Esophagus muscularis mucosa (tissue), 4 donors: ENCODE measurements around the gene PICK1. TPM values are rescaled to one million over a fixed set of nuclear protein-coding genes. Genes with fewer than 3 reads are reported as not detected.
"Not testable (repeated sequence)": the region's sequence is repeated elsewhere in the genome, so short reads cannot be mapped to it uniquely, and the experiment has no call there.

ENCODE experiments used
- DNase-seq: peaks from one replicate; pipeline ENCODE4 v3.0.0-alpha.2; 2017; ENCODE audit errors: extremely low spot score
- H3K27ac ChIP-seq, 4 donors: fragments of 200-600 bp; sonication (generic); replicated peaks in 1 of 4; 1 replicate in 3 of 4; 2 replicates in 1 of 4; pipeline ENCODE4 v1.5.1; 2016 to 2019; ENCODE audit warnings: mild to moderate bottlenecking in 1 of 4
- H3K27me3 ChIP-seq, 4 donors: fragments of 200-600 bp; sonication (generic); one replicate each; pipeline versions ENCODE4 v1.5.1 to v1.6.0; 2016 to 2019
- H3K36me3 ChIP-seq, 4 donors: fragments of 200-600 bp; sonication (generic); one replicate each; pipeline ENCODE4 v1.5.1; 2016 to 2019
- H3K4me1 ChIP-seq, 4 donors: fragments of 200-600 bp; sonication (generic); one replicate each; pipeline ENCODE4 v1.5.1; 2016 to 2019
- H3K4me3 ChIP-seq, 4 donors: fragments of 200-600 bp; sonication (generic); 1 replicate in 2 of 4; 2 replicates in 2 of 4; pipeline ENCODE4 v1.5.1; 2016 to 2019; ENCODE audit warnings: mild to moderate bottlenecking in 4 of 4, moderate library complexity in 1 of 4
- H3K9me3 ChIP-seq, 4 donors: fragments of 200-600 bp; sonication (generic); 1 replicate in 3 of 4; 2 replicates in 1 of 4; pipeline ENCODE4 v1.5.1; 2016 to 2019
- EP300 ChIP-seq: sonication (generic); formaldehyde crosslinking; IDR thresholded peaks from one replicate; pipeline ENCODE4 v1.6.1; 2017; ENCODE audit warnings: antibody characterized with exemption
- POLR2A ChIP-seq: fragments of 450-650 bp; IDR thresholded peaks from one replicate; pipeline ENCODE4 v1.6.1; 2017; ENCODE audit warnings: antibody characterized with exemption, moderate library complexity, mild to moderate bottlenecking, low read depth
- POLR2AphosphoS5 ChIP-seq, 2 donors: sonication (generic); formaldehyde crosslinking; IDR thresholded peaks; one replicate each; pipeline ENCODE4 v1.6.1; 2017; ENCODE audit warnings: antibody characterized with exemption in 2 of 2
- WGBS: methylation state at CpG from one replicate; pipeline ENCODE4 v1.1.5; 2018; 5-methylcytosine and 5-hydroxymethylcytosine counted together
- intact Hi-C: fragments of 100-400 bp; cut with DNase I; formaldehyde crosslinking; loops from one replicate; pipeline ENCODE4 v1.15.1; 2023
- total RNA-seq, 4 donors: library from RNA; depleted of rRNA; stranded (reverse); fragments of >200 nt; gene quantifications; one replicate each; pipeline versions ENCODE4 v1.1.0 to v1.2.1, GENCODE V29; 2016
- TF ChIP-seq, protein P1 (sequence below), 3 experiments: fragments of 200-600 bp in 2 of 3; fragments of 450-650 bp in 1 of 3; sonication (generic) in 2 of 3; IDR thresholded peaks; one replicate each; pipeline ENCODE4 v1.5.1; 2017 to 2019; ENCODE audit warnings: antibody characterized with exemption in 3 of 3, mild to moderate bottlenecking in 2 of 3, moderate library complexity in 1 of 3

Gene PICK1
- total RNA-seq, 4 donors from 2014 or later = 23.3 to 36.1 (median 31.1) TPM

DNA sequence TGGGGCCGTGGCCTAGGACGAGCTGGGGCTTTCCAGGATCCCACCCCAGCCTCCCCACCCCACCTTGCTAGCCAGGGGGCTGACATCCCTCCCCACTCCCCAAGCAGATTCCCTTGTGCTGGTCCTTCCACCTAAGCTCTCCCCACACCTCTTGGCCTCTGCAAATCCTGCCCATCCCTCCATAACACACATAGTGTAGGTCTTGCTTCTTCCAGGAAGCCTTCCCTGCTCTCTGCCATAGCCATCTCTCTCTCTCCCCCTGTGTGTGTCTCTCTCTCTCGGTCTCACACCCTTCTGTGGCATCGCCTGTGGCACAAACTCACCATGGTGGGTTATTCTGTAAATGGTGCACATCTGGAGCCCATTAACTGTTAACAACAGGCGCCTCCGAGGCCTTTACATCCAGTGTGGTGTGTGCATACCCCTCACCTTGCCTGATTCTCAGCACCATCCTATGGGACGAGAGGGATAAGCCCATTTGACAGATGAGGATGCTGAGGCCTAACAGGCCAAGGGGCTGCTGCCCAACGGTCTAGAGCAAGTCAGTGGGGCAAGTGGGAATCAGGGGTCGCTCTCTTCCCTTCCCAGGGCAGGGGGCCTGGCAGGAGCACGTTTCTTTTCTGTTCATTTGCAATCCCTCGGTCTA, 22.2 kb upstream of the PICK1 start:
- TF ChIP-seq, protein P1, sequence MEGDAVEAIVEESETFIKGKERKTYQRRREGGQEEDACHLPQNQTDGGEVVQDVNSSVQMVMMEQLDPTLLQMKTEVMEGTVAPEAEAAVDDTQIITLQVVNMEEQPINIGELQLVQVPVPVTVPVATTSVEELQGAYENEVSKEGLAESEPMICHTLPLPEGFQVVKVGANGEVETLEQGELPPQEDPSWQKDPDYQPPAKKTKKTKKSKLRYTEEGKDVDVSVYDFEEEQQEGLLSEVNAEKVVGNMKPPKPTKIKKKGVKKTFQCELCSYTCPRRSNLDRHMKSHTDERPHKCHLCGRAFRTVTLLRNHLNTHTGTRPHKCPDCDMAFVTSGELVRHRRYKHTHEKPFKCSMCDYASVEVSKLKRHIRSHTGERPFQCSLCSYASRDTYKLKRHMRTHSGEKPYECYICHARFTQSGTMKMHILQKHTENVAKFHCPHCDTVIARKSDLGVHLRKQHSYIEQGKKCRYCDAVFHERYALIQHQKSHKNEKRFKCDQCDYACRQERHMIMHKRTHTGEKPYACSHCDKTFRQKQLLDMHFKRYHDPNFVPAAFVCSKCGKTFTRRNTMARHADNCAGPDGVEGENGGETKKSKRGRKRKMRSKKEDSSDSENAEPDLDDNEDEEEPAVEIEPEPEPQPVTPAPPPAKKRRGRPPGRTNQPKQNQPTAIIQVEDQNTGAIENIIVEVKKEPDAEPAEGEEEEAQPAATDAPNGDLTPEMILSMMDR (IDR thresholded peaks at IDR 0.05) = no peak
- no peak for TF ChIP-seq POLR2AphosphoS5 (IDR thresholded peaks at IDR 0.05)
- TF ChIP-seq EP300 = no peak
- no peak for TF ChIP-seq POLR2A
- intact Hi-C loops = no loop called here
- no peak overlapping the region for H3K4me3 ChIP-seq
- no peaks in the 10 kb centered on the region for H3K27me3 ChIP-seq
- H3K9me3 ChIP-seq = no peaks in the 10 kb centered on the region
- no peak for DNase-seq
- peaks cover 19 to 68% (median 35%) of the 10 kb centered on the region in 4 donors for H3K4me1 ChIP-seq
- no peaks in the 10 kb centered on the region for H3K36me3 ChIP-seq
- WGBS = 97% methylated on average over 9 of the region's 11 CpGs
- H3K27ac ChIP-seq = peak overlapping the region; percentile 62 to 77 (median 70)

DNA sequence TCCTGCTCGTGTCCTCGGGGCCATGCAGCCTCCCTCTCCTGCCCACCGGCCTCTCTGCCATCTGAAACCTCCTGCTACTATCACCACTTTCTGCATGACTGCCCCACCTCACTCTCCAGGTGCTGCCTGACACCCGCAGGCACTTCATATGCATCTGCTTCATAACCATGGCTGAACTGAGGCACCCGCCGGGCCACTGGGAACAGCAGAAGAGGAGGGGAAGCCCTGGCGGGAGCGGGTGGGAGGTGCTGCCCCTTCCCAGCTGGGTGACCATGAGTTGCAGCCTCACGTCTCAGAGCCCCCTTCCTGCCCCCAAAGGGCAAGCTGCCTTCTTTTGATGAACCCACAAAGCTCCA, 21.7 kb upstream of the PICK1 start:
- DNase-seq = no peak
- intact Hi-C loops = no loop called here
- Histone ChIP-seq H3K27ac (peak overlapping the region in 3 of 4 donors; percentile 62 to 77 (median 69)), H3K4me3 (no peak overlapping the region), H3K4me1 (peaks cover 19 to 66% (median 37%) of the 10 kb centered on the region in 4 donors), H3K27me3 (no peaks in the 10 kb centered on the region), H3K36me3 (no peaks in the 10 kb centered on the region), H3K9me3 (no peaks in the 10 kb centered on the region)
- WGBS = 86% methylated on average over 9 of the region's 9 CpGs
- TF ChIP-seq POLR2AphosphoS5 (IDR thresholded peaks at IDR 0.05) = no peak
- TF ChIP-seq, protein P1 (IDR thresholded peaks at IDR 0.05) = no peak
- TF ChIP-seq EP300 = no peak
- no peak for TF ChIP-seq POLR2A

DNA sequence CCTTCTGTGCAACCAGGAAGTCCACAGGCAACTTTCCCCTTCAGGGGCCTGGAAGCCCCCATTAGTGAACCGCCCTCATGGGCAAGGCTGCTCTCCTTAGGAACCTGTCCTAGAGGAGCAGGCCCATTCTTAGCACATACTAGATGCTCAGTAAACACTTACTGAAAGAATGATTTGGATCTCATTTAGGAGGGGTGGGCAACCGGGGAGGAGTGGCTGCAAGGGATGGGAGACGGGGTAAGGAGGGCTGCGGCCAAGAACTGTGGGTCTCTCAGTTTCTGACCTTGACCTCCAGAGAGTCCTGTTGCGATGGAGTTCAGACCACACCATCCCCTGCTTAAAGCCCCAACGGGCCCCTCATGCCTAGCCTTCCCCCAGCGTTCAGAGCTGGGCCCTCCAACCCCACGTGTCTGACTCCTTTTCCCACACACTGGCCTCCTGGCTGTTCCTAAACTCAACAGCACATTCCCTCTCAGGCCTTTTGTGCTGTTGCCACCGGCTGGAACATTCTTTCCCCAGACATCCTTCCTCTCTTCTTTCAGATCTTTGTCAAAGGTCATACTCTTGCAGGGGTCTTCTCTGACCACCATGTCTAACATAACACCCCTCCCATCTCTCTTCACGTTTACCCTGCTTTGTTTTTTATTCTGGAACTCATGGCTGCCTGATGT, 20.7 kb upstream of the PICK1 start:
- Histone ChIP-seq H3K4me3 (no peak overlapping the region), H3K27me3 (no peaks in the 10 kb centered on the region), H3K27ac (peak overlapping the region in 3 of 4 donors; percentile 47 to 69 (median 62)), H3K9me3 (no peaks in the 10 kb centered on the region), H3K4me1 (peaks cover 19 to 56% (median 37%) of the 10 kb centered on the region in 4 donors), H3K36me3 (no peaks in the 10 kb centered on the region)
- 69% methylated on average over 10 of the region's 10 CpGs for WGBS
- intact Hi-C loops = no loop called here
- TF ChIP-seq POLR2AphosphoS5 (IDR thresholded peaks at IDR 0.05) (no peak), EP300 (no peak), POLR2A (no peak)
- no peak for DNase-seq

DNA sequence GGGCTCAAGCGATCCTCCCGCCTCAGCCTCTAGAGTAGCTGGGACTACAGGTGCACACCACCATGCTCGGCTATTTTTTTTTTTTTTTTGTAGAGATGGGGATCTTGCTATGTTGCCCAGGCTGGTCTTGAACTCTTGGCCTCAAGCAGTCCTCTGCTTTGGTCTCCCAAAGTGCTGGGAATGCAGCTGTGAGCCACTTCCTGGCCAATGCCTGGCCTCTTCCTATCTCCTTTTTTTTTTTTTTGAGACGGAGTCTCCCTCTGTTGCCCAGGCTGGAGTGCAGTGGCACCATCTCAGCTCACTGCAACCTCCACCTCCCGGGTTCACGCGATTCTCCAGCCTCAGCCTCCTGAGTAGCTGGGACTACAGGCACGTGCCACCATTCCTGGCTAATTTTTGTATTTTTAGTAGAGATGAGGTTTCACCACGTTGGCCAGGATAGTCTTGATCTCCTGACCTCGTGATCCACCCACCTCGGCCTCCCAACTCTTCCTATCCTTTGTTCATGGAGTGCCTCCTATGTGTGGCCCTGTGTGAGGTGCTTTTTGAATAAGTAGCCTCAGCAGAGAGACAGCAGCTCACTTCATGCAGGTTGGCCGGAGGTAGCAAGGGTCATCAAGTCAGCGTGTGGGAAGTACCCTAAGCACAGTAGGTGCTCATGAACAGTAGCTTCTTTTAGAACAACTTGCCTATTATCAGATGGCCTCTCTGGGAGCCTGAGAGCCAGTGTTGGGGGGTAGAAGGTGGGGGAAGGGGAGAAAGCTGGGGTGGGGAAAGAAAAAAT, 19.6 kb upstream of the PICK1 start:
- H3K27me3 ChIP-seq, DNase-seq, H3K36me3 ChIP-seq, intact Hi-C loops, H3K9me3 ChIP-seq, H3K4me3 ChIP-seq: not testable (repeated sequence)
- H3K27ac ChIP-seq = peak overlapping the region in 3 of 4 donors; percentile 54 to 80 (median 62)
- H3K4me1 ChIP-seq = peaks cover 19 to 58% (median 37%) of the 10 kb centered on the region in 4 donors
- WGBS = 81% methylated on average over 13 of the region's 13 CpGs

DNA sequence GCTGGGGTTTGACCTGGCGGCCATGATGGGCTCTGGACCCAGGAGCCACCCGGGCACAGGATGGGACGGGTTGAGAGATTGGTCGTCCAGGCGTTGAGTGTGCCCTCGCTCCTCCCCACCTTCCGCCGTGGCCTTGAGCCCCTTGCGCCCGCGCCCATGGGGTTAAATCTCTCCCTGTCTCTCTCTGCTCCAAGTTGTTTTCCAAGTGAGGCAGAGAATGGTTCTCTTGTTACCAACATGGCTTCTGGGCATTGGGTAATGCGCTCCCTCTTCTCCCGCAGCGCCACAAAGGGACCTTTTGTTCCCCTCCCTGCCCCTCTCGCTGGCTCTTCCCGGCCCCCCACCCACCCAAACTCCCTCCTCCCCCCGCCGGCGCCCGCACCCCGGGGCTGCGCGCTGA, 18.8 kb upstream of the PICK1 start:
- intact Hi-C loops = no loop called here
- Histone ChIP-seq H3K27me3 (no peaks in the 10 kb centered on the region), H3K4me1 (peaks cover 16 to 50% (median 32%) of the 10 kb centered on the region in 4 donors), H3K4me3 (peak overlapping the region in 1 of 4 donors; percentile 7), H3K27ac (peak overlapping the region; percentile 62 to 80 (median 72)), H3K9me3 (no peaks in the 10 kb centered on the region), H3K36me3 (no peaks in the 10 kb centered on the region)
- WGBS = 90% methylated on average over 22 of the region's 23 CpGs
- TF ChIP-seq EP300 (no peak), POLR2AphosphoS5 (IDR thresholded peaks at IDR 0.05) (no peak)
- no peak for DNase-seq
